HL-60/S4 treated with phorbol 12-myristate 13-acetate at 8.2 ng/mL for 4 days and 3 days (cell line): ENCODE results near the gene HPN.
"Not testable (repeated sequence)": the region's sequence is repeated elsewhere in the genome, so short reads cannot be mapped to it uniquely, and the experiment has no call there.

ENCODE experiments used
- in situ Hi-C: fragments of 300-500 bp; cut with MboI; formaldehyde crosslinking; loops from 2 replicates; pipeline ENCODE4 v1.15.0; 2022; ENCODE audit warnings: low sequenced_read_pairs

Gene HPN

DNA sequence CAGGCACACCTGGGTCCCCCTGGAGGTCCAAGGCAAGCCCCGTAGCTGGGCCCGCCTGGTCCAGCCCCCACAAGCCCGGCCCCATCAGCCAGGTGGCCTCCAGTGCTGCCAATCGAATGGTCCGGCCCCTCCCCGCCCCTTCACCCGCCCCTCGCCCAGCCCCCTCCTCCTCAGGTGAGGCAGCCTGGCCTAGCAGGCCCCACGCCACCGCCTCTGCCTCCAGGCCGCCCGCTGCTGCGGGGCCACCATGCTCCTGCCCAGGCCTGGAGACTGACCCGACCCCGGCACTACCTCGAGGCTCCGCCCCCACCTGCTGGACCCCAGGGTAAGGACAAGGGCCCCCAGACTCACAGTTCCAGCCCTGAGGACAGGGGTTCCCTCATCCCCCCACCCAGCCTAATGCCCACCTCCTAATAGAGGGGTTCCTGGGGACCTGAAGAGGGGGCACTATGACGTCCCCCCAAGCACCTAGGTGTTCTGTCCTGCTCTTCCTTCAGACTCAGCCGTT lies at the start of gene HPN:
TSS of gene HPN (plus strand) at position 174 of the 508 bp plus-strand sequence. CDS start 786 bp downstream, outside the sequence.
- in situ Hi-C loops, result no loop called here

- in situ Hi-C loops, result not testable (repeated sequence)
Observed at GRCh38 chr19:34992582-34992981, 48.9 kb upstream of the HPN start.

GRCh38 chr19:34994286-34994642 lies 47.3 kb upstream of the HPN start:
- in situ Hi-C loops, result no loop called here

- in situ Hi-C loops, result no loop called here
Observed at GRCh38 chr19:34994643-34995541, 46.6 kb upstream of the HPN start.

DNA sequence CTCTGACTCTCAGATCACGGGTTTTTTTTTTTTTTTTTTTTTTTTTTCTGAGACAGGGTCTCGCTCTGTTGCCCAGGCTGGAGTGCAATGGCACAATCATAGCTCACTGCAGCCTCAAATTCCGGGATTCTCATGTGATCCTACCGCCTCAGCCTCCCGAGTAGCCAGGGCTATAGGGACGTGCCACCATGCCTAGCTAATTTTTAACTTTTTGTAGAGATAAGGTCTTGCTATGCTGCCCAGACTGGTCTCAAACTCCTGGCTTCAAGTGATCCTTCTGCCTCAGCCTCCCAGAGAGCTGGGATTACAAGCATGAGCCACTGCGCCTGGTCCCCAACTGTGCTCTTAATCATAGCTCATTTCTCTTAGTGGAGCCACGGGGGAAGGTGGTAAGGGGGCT lies 46.0 kb upstream of the HPN start:
- in situ Hi-C loops, result no loop called here

DNA sequence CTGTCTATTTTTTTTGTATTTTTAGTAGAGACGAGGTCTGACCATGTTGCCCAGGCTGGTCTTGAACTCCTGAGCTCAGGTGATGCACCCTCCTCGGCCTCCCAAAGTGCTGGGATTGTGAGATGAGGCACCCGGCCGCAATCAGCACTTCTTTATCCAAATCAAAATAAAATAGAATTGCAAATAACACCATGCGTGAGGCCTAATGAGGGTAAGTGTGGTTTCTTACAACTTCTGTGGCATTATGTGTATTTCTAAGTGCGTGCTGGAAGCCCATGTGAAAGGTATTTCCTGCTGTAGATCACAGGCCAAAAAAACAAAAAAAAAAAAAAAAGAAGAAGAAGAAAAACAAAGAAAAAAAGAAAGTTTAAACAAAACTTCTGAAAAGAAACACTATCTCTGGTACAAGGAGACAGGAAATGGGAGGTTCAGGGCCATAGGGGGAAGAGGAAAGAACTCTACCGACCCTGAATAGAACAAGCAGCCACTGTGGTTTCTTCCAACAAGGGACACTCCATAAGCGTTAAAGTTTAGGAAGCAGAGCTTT lies 44.4 kb upstream of the HPN start:
- in situ Hi-C loops, result no loop called here

GRCh38 chr19:34998224-34998623 lies 43.3 kb upstream of the HPN start:
- in situ Hi-C loops, result not testable (repeated sequence)

GRCh38 chr19:34998777-34999497 lies 42.6 kb upstream of the HPN start:
- in situ Hi-C loops, result no loop called here

DNA sequence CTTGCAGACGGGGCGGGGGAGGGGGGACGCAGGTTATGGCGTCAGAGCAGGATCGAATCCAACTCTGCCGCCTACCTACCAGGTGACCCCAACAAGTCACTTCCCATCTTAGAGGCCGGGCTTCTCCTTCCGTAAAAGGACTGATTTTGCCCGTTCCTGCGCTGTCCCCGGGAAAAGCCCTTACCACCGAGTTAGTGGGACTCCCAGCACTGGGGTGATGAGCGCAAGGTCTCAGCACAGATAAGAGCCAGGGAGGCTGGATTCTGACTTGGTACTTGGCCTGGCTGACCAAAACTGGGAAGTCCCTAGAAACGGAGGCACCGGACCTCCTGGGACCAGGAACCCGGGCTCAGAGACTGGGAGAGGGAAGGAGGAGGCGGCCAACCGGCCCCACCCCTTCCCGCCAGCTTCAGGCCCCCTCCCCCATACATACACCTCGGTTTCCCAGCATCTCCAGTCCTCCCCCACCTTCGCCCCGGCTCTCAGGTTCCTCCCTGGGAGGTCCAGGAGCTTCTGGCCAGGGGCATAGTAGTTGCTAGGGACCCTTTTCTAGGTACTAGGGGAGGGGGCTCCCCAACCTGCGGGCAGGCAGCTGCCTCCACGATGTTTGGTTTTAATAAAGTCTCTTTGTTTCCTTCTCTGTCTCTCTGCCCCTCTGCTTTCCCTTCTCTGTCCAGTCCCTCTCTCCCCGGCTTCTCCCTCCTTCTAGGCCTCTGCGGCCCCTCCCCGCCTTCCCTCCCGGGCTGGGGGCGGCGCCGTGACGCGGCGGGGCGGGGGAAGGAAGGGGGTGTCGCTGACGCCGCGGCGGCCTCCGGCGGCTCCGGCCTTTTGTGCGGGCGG lies 41.8 kb upstream of the HPN start, which contains the start of gene GRAMD1A:
TSS of gene GRAMD1A (plus strand) at position 826 of the 840 bp plus-strand sequence. CDS start 156 bp downstream, outside the sequence.
- in situ Hi-C loops, result no loop called here

GRCh38 chr19:35000338-35000646 lies 41.2 kb upstream of the HPN start:
- in situ Hi-C loops, result no loop called here

DNA sequence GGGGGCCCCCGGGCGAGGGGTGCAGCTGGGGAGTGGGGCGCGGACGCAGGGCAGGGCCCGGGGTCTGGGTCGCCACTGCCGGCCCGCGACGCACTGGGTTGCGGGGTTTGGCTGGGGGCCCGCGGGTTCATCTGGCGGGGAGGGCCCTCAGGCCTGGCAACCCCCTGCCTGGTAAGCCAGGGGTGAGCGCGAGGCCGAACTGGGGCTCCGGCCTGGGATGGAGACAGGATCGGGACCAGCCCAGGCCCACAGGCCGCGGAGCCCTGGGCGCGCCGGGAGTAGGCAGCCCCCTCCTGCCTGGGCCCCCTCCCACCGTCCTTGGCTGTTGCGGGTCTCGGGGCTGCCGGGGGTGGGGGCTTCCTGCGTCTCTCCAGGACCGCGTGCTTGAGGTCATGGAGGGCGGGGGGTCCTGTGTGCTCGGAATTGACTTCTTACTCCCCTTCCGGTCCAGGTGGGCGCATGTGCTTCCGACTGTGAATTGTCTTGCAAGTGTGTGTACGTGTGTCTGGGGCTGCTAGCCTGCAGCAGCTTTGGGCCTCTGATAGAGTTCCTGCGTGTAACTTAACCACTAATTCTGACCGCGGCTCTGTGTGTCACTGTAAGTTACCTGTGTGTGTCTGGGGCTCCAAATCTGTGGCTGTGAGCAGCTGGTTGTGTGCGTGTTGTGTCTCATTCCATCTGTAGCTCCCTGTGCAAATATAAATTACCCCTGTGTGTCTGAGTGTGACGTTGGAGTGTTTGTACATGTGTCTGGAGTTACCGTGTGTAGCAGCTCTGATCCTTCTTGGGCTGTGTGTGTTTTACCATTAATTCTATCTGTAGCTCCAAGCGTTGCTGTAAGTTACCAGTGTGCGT lies 40.6 kb upstream of the HPN start:
- in situ Hi-C loops, result no loop called here

DNA sequence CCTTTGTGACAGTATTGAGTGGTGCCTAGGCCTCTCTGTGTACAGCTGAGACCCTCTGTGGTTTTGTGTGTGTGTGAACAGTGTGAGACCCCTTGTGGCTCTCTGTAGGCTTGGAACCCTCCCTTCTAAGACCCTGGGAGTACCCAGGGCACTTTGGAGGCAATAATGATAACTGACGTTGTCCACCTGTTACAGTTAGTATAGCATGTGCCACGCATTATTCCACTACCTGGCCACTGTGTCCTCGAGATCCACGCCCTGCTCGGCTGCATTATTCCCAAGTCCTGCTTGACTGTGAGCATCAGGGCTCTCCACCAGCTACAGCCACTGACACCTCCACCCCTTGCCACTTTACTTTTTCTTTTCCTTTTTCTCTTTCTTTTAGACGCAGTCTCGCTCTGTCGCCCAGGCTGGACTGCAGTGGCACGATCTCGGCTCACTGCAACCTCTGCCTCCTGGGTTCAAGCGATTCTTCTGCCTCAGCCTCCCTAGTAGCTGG lies 39.4 kb upstream of the HPN start:
- in situ Hi-C loops, result no loop called here

DNA sequence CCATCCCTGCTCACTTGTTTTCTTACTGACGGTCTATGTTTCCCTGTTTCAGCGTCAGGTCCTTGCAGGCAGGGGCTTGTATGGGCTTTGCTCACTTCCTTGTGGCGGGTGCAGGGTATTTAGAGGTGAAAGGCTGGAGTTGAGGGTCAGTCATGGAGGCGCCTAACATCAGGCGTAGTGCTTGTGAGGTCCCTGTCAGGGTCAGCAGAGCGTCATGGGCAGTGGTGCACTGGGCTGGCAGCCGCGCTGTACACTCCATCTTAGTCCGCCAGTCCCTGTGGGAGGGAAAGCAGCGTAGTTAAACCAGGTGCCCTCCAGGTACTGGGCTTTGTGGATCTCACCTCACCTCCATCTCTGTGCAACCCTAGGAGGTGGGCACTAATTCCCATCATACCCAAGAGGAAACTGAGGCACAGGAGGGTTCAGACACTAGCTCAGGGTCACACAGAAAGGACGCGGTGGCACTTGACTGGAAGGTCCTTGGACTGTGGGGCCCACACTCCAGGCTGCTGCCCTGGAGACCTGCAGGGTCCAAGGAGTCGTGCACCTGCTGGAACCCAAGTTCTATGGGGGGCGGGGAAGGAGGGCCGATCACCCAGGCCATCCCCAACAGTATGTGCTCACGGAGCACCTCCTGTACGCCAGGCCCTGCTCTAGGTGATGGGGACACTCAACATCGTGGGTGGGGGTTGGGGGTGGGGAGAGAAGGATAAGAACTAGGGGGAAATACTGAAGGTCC lies 36.8 kb upstream of the HPN start:
- in situ Hi-C loops, result no loop called here

GRCh38 chr19:35005256-35005977 lies 36.1 kb upstream of the HPN start:
- in situ Hi-C loops, result no loop called here

GRCh38 chr19:35006007-35006341 lies 35.5 kb upstream of the HPN start:
- in situ Hi-C loops, result not testable (repeated sequence)

GRCh38 chr19:35006342-35006998 lies 35.1 kb upstream of the HPN start:
- in situ Hi-C loops, result no loop called here

- in situ Hi-C loops, result no loop called here
Observed at GRCh38 chr19:35006999-35007365, 34.5 kb upstream of the HPN start.

DNA sequence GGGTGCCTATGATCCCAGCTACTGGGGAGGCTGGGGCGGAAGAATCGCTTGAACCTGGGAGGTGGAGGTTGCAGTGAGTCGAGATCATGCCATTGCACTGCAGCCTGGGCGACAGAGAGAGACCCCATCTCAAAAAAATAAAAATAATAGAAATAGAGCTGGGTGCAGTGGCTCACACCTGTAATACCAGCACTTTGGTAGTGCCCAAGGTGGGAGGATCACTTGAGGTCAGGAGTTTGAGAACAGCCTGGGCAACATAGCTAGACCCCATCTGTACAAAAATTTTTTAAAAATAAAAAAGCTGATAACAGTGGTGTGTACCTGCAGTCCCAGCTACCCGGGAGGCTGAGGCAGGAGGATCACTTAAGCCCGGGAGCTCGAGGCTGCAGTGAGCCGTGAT lies 34.1 kb upstream of the HPN start:
- in situ Hi-C loops, result not testable (repeated sequence)
